ENCODE results near the gene ZNF622. TPM values are rescaled to one million over a fixed set of nuclear protein-coding genes. Genes with fewer than 3 reads are reported as not detected.

The ZNF622 gene
- total and polyA plus RNA-seq, 2 of the 13 experiments (the other 11 are each of a cell fraction or from before 2014, with no cell fraction given), result 12.1 to 44.7 TPM

GRCh38 chr5:16465544-16466432, at the start of gene ZNF622 (continued):
- TF ChIP-seq UBTF (CRISPR knock-in tag; IDR thresholded peaks at IDR 0.05), result peak; percentile 96
- TF ChIP-seq FOXA1 (IDR thresholded peaks at IDR 0.05), result no peak
- TF ChIP-seq FOXA1 (CRISPR knock-in tag; IDR thresholded peaks at IDR 0.05), result no peak
- peak; percentile 98 to 99 for TF ChIP-seq POLR2A (IDR thresholded peaks at IDR 0.05; ENCODE audit: insufficient read depth in 1 of 2, low read depth in 2 of 2, low read length in 2 of 2)
- TF ChIP-seq STAT5B (CRISPR knock-in tag; IDR thresholded peaks at IDR 0.05), result no peak
- TF ChIP-seq SOX13 (IDR thresholded peaks at IDR 0.05), result no peak
- TF ChIP-seq SOX13 (CRISPR knock-in tag; conservative IDR thresholded peaks at IDR 0.05 in 1 of 2, IDR thresholded peaks at IDR 0.05 in 1 of 2), result no peak
- TF ChIP-seq ZNF484 (CRISPR knock-in tag; IDR thresholded peaks at IDR 0.05; ENCODE audit: borderline replicate concordance, low read depth), result no peak
- TF ChIP-seq ZNF274 (CRISPR knock-in tag; IDR thresholded peaks at IDR 0.05), result no peak; the same call in none of the 2 replicates
- peak; percentile 8; the same call in 1 of the 2 replicates for TF ChIP-seq ZNF234 (CRISPR knock-in tag; conservative IDR thresholded peaks at IDR 0.05)
- TF ChIP-seq NFE2 (CRISPR knock-in tag; IDR thresholded peaks at IDR 0.05), result no peak
- TF ChIP-seq FLYWCH1 (CRISPR knock-in tag; IDR thresholded peaks at IDR 0.05), result no peak
- TF ChIP-seq ZSCAN31 (CRISPR knock-in tag; IDR thresholded peaks at IDR 0.05; ENCODE audit: low read depth), result peak; percentile 93
- peak; percentile 91 for TF ChIP-seq THAP11 (CRISPR knock-in tag; IDR thresholded peaks at IDR 0.05)
- TF ChIP-seq SYNCRIP (IDR thresholded peaks at IDR 0.05; ENCODE audit: insufficient read depth, low read depth, low read length), result no peak
- TF ChIP-seq, protein P1, sequence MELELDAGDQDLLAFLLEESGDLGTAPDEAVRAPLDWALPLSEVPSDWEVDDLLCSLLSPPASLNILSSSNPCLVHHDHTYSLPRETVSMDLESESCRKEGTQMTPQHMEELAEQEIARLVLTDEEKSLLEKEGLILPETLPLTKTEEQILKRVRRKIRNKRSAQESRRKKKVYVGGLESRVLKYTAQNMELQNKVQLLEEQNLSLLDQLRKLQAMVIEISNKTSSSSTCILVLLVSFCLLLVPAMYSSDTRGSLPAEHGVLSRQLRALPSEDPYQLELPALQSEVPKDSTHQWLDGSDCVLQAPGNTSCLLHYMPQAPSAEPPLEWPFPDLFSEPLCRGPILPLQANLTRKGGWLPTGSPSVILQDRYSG (CRISPR knock-in tag; IDR thresholded peaks at IDR 0.05), result 0 out of 2 replicates have a peak, but pooled peaks have one; percentile 65
- TF ChIP-seq LRRFIP1 (CRISPR knock-in tag; conservative IDR thresholded peaks at IDR 0.05), result no peak
- TF ChIP-seq SP140L (CRISPR knock-in tag; IDR thresholded peaks at IDR 0.05; ENCODE audit: borderline replicate concordance), result no peak
- peak; percentile 33; the same call in 1 of the 2 replicates for TF ChIP-seq FOSL2 (CRISPR knock-in tag; IDR thresholded peaks at IDR 0.05)
- peak; percentile 57; the same call in 1 of the 2 replicates for TF ChIP-seq MED13 (CRISPR knock-in tag; IDR thresholded peaks at IDR 0.05)
- TF ChIP-seq PTBP1 (IDR thresholded peaks at IDR 0.05; ENCODE audit: low read depth, low read length, poor library complexity, severe bottlenecking), result no peak
- TF ChIP-seq TP53 (CRISPR knock-in tag; conservative IDR thresholded peaks at IDR 0.05), result peak; percentile 35; the same call in 1 of the 2 replicates
- no peak for TF ChIP-seq ZNF432 (CRISPR knock-in tag; IDR thresholded peaks at IDR 0.05; ENCODE audit: borderline replicate concordance)
- no peak for TF ChIP-seq FOXM1 (CRISPR knock-in tag; IDR thresholded peaks at IDR 0.05)
- TF ChIP-seq ZSCAN21 (CRISPR knock-in tag; IDR thresholded peaks at IDR 0.05; ENCODE audit: borderline replicate concordance), result peak; percentile 66
- no peak for TF ChIP-seq HMGA1 (CRISPR knock-in tag; conservative IDR thresholded peaks at IDR 0.05)

Data from HepG2 (cell line).